ENCODE results near the gene SUPT16H.
"Not testable (repeated sequence)": the region's sequence is repeated elsewhere in the genome, so short reads cannot be mapped to it uniquely, and the experiment has no call there.

The SUPT16H gene

DNA sequence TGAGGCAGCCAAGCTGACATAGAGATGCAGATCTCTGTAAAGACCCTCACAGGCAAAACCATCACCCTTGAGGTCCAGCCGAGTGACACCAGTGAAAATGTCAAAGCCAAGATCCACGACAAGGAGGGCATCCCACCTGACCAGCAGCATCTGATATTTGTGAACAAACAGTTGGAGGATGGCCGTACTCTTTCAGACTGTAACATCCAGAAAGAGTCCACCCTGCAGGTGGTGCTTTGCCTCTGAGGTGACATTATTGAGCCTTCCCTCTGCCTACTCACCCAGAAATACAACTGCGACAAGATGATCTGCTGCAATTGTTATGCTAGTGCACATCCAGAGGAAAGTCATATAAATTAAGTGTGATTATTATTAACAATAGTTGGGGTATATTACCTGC is 15.1 kb upstream of the SUPT16H start:
- Histone ChIP-seq H3K27ac (ENCODE audit: low read depth, low read length, severe bottlenecking) (no peak overlapping the region), H3K9me3 (ENCODE audit: control insufficient read depth, low read length) (no peaks in the 10 kb centered on the region), H3K4me3 (ENCODE audit: extremely low read depth, insufficient read depth, low read length, poor library complexity, severe bottlenecking) (no peak overlapping the region), H3K4me1 (ENCODE audit: control insufficient read depth, insufficient read depth, low read length, poor library complexity, severe bottlenecking) (no peaks in the 10 kb centered on the region), H3K36me3 (ENCODE audit: control insufficient read depth, insufficient read depth, low read length) (peaks cover 98% of the 10 kb centered on the region)
- 76 to 100% methylated on average over 3 of the region's 4 CpGs for WGBS, 2 experiments (ENCODE audit: insufficient coverage in 2 of 2)

GRCh38 chr14:21395450-21395849 is 11.6 kb upstream of the SUPT16H start:
- WGBS, 2 experiments (ENCODE audit: insufficient coverage in 2 of 2), result no CpG with 5 or more reads among the region's 1 CpG
- Histone ChIP-seq H3K9me3 (ENCODE audit: control insufficient read depth, low read length) (no peaks in the 10 kb centered on the region), H3K36me3 (ENCODE audit: control insufficient read depth, insufficient read depth, low read length) (peaks cover 91% of the 10 kb centered on the region), H3K4me3 (ENCODE audit: extremely low read depth, insufficient read depth, low read length, poor library complexity, severe bottlenecking) (no peak overlapping the region), H3K27ac (ENCODE audit: low read depth, low read length, severe bottlenecking) (no peak overlapping the region), H3K4me1 (ENCODE audit: control insufficient read depth, insufficient read depth, low read length, poor library complexity, severe bottlenecking) (no peaks in the 10 kb centered on the region)

GRCh38 chr14:21385188-21385904 is 1.5 kb upstream of the SUPT16H start:
- Histone ChIP-seq H3K27ac (ENCODE audit: low read depth, low read length, severe bottlenecking) (peak overlapping the region; percentile 98), H3K4me1 (ENCODE audit: control insufficient read depth, insufficient read depth, low read length, poor library complexity, severe bottlenecking) (peaks cover 17% of the 10 kb centered on the region), H3K9me3 (ENCODE audit: control insufficient read depth, low read length) (no peaks in the 10 kb centered on the region), H3K36me3 (ENCODE audit: control insufficient read depth, insufficient read depth, low read length) (peaks cover 53% of the 10 kb centered on the region), H3K4me3 (ENCODE audit: extremely low read depth, insufficient read depth, low read length, poor library complexity, severe bottlenecking) (no peak overlapping the region)
- 100% methylated on average over 1 to 2 of the region's 7 CpGs for WGBS, 2 experiments (ENCODE audit: insufficient coverage in 2 of 2)

- H3K27ac ChIP-seq (ENCODE audit: low read depth, low read length, severe bottlenecking), result peak overlapping the region; percentile 98
- 8 to 9% methylated on average over 10 to 11 of the region's 12 CpGs for WGBS, 2 experiments (ENCODE audit: insufficient coverage in 2 of 2)
Observed at GRCh38 chr14:21384494-21384851, 654 bp upstream of the SUPT16H start.

GRCh38 chr14:21382886-21383847 is 652 bp downstream of the SUPT16H start:
- peak overlapping the region; percentile 98 for H3K27ac ChIP-seq (ENCODE audit: low read depth, low read length, severe bottlenecking)
- peak overlapping the region; percentile 90 for H3K4me3 ChIP-seq (ENCODE audit: extremely low read depth, insufficient read depth, low read length, poor library complexity, severe bottlenecking)
- no peaks in the 10 kb centered on the region for H3K9me3 ChIP-seq (ENCODE audit: control insufficient read depth, low read length)
- peaks cover 42% of the 10 kb centered on the region for H3K36me3 ChIP-seq (ENCODE audit: control insufficient read depth, insufficient read depth, low read length)
- H3K4me1 ChIP-seq (ENCODE audit: control insufficient read depth, insufficient read depth, low read length, poor library complexity, severe bottlenecking), result peaks cover 22% of the 10 kb centered on the region
- 1 to 2% methylated on average over 20 to 30 of the region's 39 CpGs for WGBS, 2 experiments (ENCODE audit: insufficient coverage in 2 of 2)

More at GRCh38 chr14:21384494-21384851, 654 bp upstream of the SUPT16H start:
- Histone ChIP-seq H3K4me1 (ENCODE audit: control insufficient read depth, insufficient read depth, low read length, poor library complexity, severe bottlenecking) (peaks cover 22% of the 10 kb centered on the region), H3K36me3 (ENCODE audit: control insufficient read depth, insufficient read depth, low read length) (peaks cover 48% of the 10 kb centered on the region), H3K9me3 (ENCODE audit: control insufficient read depth, low read length) (no peaks in the 10 kb centered on the region), H3K4me3 (ENCODE audit: extremely low read depth, insufficient read depth, low read length, poor library complexity, severe bottlenecking) (peak overlapping the region; percentile 90)

DNA sequence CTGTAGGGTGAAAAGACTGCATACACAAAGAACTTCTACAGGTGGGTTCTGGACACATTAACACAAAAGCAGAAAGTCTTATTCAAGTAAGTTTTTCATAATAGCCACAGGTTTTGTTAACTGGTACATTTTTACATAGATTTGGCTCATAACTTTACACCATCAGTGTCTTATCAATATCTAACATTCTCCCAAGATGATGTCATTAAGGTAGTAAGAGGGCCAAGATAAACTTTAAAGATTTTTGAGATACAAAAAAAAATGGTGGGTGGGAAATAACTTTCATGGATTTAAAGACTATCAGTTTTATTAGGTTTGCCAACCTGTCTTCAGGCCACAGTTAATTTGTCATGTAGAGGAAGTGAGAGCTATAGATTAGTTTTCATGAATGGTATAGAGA is 1.7 kb downstream of the SUPT16H start:
- Histone ChIP-seq H3K4me3 (ENCODE audit: extremely low read depth, insufficient read depth, low read length, poor library complexity, severe bottlenecking) (peak overlapping the region; percentile 90), H3K36me3 (ENCODE audit: control insufficient read depth, insufficient read depth, low read length) (peaks cover 43% of the 10 kb centered on the region), H3K27ac (ENCODE audit: low read depth, low read length, severe bottlenecking) (peak overlapping the region; percentile 29), H3K9me3 (ENCODE audit: control insufficient read depth, low read length) (no peaks in the 10 kb centered on the region), H3K4me1 (ENCODE audit: control insufficient read depth, insufficient read depth, low read length, poor library complexity, severe bottlenecking) (peaks cover 22% of the 10 kb centered on the region)

- H3K36me3 ChIP-seq (ENCODE audit: control insufficient read depth, insufficient read depth, low read length), result peaks cover 49% of the 10 kb centered on the region
- H3K4me3 ChIP-seq (ENCODE audit: extremely low read depth, insufficient read depth, low read length, poor library complexity, severe bottlenecking), result no peak overlapping the region
- WGBS, 2 experiments (ENCODE audit: insufficient coverage in 2 of 2), result 83% methylated on average over 1 of the region's 6 CpGs; no CpG with 5 or more reads in 1 of the 2 experiments
- H3K27ac ChIP-seq (ENCODE audit: low read depth, low read length, severe bottlenecking), result no peak overlapping the region
- peaks cover 14% of the 10 kb centered on the region for H3K4me1 ChIP-seq (ENCODE audit: control insufficient read depth, insufficient read depth, low read length, poor library complexity, severe bottlenecking)
- no peaks in the 10 kb centered on the region for H3K9me3 ChIP-seq (ENCODE audit: control insufficient read depth, low read length)
Observed at GRCh38 chr14:21379338-21379737, 4.5 kb downstream of the SUPT16H start.

DNA sequence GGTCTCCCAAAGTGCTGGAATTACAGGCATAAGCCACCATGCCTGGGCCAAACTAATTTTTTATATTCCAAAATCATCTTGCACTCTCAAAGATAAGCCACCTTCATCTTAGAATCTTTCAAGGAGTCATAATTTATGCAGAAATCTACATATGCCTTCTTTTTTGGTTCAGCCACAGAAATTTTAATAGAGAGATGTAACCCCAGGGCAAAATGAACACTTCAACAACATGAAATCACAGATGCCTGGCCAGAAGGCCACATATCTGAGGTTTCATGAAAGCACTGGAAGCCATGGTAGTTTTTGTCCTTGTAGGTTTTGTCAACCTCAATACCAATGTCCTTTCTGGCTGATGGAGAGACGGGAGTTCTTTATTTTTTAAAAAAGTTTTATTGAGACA is 9.8 kb downstream of the SUPT16H start:
- Histone ChIP-seq H3K9me3 (ENCODE audit: control insufficient read depth, low read length) (no peaks in the 10 kb centered on the region), H3K36me3 (ENCODE audit: control insufficient read depth, insufficient read depth, low read length) (peaks cover 84% of the 10 kb centered on the region), H3K27ac (ENCODE audit: low read depth, low read length, severe bottlenecking) (no peak overlapping the region), H3K4me3 (ENCODE audit: extremely low read depth, insufficient read depth, low read length, poor library complexity, severe bottlenecking) (no peak overlapping the region), H3K4me1 (ENCODE audit: control insufficient read depth, insufficient read depth, low read length, poor library complexity, severe bottlenecking) (no peaks in the 10 kb centered on the region)
- no CpG with 5 or more reads among the region's 1 CpG for WGBS, 2 experiments (ENCODE audit: insufficient coverage in 2 of 2)

DNA sequence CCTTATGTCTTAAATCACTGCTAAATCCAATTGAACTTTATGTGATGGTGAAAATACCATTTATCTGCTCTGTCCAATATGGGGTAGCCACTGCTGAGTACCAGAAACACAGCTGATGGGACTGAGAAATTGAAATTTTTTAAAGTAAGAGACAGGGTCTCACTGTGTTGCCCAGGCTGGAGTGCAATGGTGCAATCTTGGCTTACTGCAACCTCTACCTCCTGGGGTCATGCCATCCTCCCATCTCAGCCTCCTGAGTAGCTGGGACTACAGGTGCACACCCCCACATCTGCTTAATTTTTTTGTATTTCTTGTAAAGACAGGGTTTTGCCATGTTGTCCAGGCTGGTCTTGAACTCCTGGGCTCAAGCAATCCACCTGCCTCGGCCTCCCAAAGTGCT is 11.0 kb downstream of the SUPT16H start:
- not testable (repeated sequence) for H3K27ac ChIP-seq (ENCODE audit: low read depth, low read length, severe bottlenecking); H3K4me3 ChIP-seq (ENCODE audit: extremely low read depth, insufficient read depth, low read length, poor library complexity, severe bottlenecking); H3K4me1 ChIP-seq (ENCODE audit: control insufficient read depth, insufficient read depth, low read length, poor library complexity, severe bottlenecking); H3K9me3 ChIP-seq (ENCODE audit: control insufficient read depth, low read length)
- peaks cover 89% of the 10 kb centered on the region for H3K36me3 ChIP-seq (ENCODE audit: control insufficient read depth, insufficient read depth, low read length)
- 78 to 100% methylated on average over 1 of the region's 1 CpG for WGBS, 2 experiments (ENCODE audit: insufficient coverage in 2 of 2)

- WGBS, 2 experiments (ENCODE audit: insufficient coverage in 2 of 2), result 87% methylated on average over 3 of the region's 4 CpGs; no CpG with 5 or more reads in 1 of the 2 experiments
- Histone ChIP-seq H3K4me3 (ENCODE audit: extremely low read depth, insufficient read depth, low read length, poor library complexity, severe bottlenecking) (no peak overlapping the region), H3K4me1 (ENCODE audit: control insufficient read depth, insufficient read depth, low read length, poor library complexity, severe bottlenecking) (no peaks in the 10 kb centered on the region), H3K27ac (ENCODE audit: low read depth, low read length, severe bottlenecking) (no peak overlapping the region), H3K9me3 (ENCODE audit: control insufficient read depth, low read length) (no peaks in the 10 kb centered on the region), H3K36me3 (ENCODE audit: control insufficient read depth, insufficient read depth, low read length) (peaks cover 90% of the 10 kb centered on the region)
Observed at GRCh38 chr14:21369949-21370679, 13.7 kb downstream of the SUPT16H start.

Data from mesodermal cell (in vitro differentiated cells).